GM12891 (cell line): ENCODE data around the gene PLK5.

Source experiments
- DNase-seq: peaks from one replicate; pipeline ENCODE4 v3.0.0; 2011; ENCODE audit warnings: low spot score; ENCODE audit not compliant: insufficient read length
- FAIRE-seq: peaks from 2 replicates; lab custom pipeline; 2011; peaks lifted over from hg19 to GRCh38; lab: Jason Lieb, UNC
- PAX5 ChIP-seq: IDR thresholded peaks from 2 replicates; pipeline ENCODE4 v1.6.1; 2011; ENCODE audit warnings: low read length, moderate library complexity, mild to moderate bottlenecking; ENCODE audit not compliant: insufficient read depth, severe bottlenecking
- POLR2A ChIP-seq: IDR thresholded peaks from 2 replicates; pipeline ENCODE4 v1.6.1; 2011; ENCODE audit warnings: low read depth, low read length, control low read depth
- POLR2AphosphoS5 ChIP-seq: IDR thresholded peaks from 2 replicates; pipeline ENCODE4 v1.6.1; 2011; ENCODE audit warnings: low read depth, low read length, control low read depth
- POU2F2 ChIP-seq: IDR thresholded peaks from 2 replicates; pipeline ENCODE4 v1.6.1; 2011; ENCODE audit warnings: low read depth, mild to moderate bottlenecking, control low read depth, low read length, moderate library complexity
- SPI1 ChIP-seq: IDR thresholded peaks from 2 replicates; pipeline ENCODE4 v1.6.1; 2011; ENCODE audit warnings: low read depth, low read length, control low read depth
- TAF1 ChIP-seq: IDR thresholded peaks from 2 replicates; pipeline ENCODE4 v1.6.1; 2011; ENCODE audit warnings: low read depth, low read length, control low read depth

PLK5 gene

GRCh38 chr19:1520203-1520780, 3.6 kb upstream of the PLK5 start:
- FAIRE-seq (no peak), DNase-seq (no peak)
- TF ChIP-seq POU2F2: no peak
- no peak for TF ChIP-seq PAX5
- TF ChIP-seq SPI1: no peak
- no peak for TF ChIP-seq POLR2A
- no peak for TF ChIP-seq POLR2AphosphoS5
- TF ChIP-seq TAF1: no peak

- DNase-seq (no peak), FAIRE-seq (no peak)
- TF ChIP-seq POLR2A (no peak), TAF1 (no peak), PAX5 (no peak), POU2F2 (no peak)
These were observed 2.2 kb upstream of the PLK5 start for GRCh38 chr19:1521636-1522035.

- DNase-seq (no peak), FAIRE-seq (no peak)
- TF ChIP-seq TAF1 (no peak), PAX5 (no peak), SPI1 (no peak), POU2F2 (no peak), POLR2AphosphoS5 (no peak), POLR2A (no peak)
These were observed 1.8 kb upstream of the PLK5 start for GRCh38 chr19:1522061-1522460.

GRCh38 chr19:1522838-1523237, 1.0 kb upstream of the PLK5 start:
- TF ChIP-seq TAF1 (no peak), PAX5 (no peak), POLR2A (no peak), SPI1 (no peak), POLR2AphosphoS5 (no peak), POU2F2 (no peak)
- FAIRE-seq (no peak), DNase-seq (no peak)

- FAIRE-seq (peak; percentile 64), DNase-seq (no peak)
- no peak for TF ChIP-seq SPI1
- TF ChIP-seq POU2F2: no peak
- TF ChIP-seq POLR2AphosphoS5: no peak
- no peak for TF ChIP-seq POLR2A
- TF ChIP-seq TAF1: no peak
- no peak for TF ChIP-seq PAX5
These were observed 552 bp downstream of the PLK5 start for GRCh38 chr19:1524287-1524971.

GRCh38 chr19:1524972-1525325, 1.1 kb downstream of the PLK5 start:
- FAIRE-seq: peak; percentile 31
- no peak for TF ChIP-seq PAX5
- no peak for TF ChIP-seq POLR2A
- no peak for TF ChIP-seq SPI1
- no peak for TF ChIP-seq POU2F2
- no peak for TF ChIP-seq POLR2AphosphoS5
- TF ChIP-seq TAF1: no peak

GRCh38 chr19:1525343-1525742, 1.5 kb downstream of the PLK5 start:
- DNase-seq: no peak
- FAIRE-seq: no peak
- TF ChIP-seq POLR2A (no peak), TAF1 (no peak), PAX5 (no peak), POU2F2 (no peak), POLR2AphosphoS5 (no peak), SPI1 (no peak)

More at GRCh38 chr19:1524972-1525325, 1.1 kb downstream of the PLK5 start:
- no peak for DNase-seq

- no peak for TF ChIP-seq TAF1
- TF ChIP-seq SPI1: no peak
- DNase-seq (no peak), FAIRE-seq (no peak)
These were observed 2.3 kb downstream of the PLK5 start for GRCh38 chr19:1526066-1526778.

GRCh38 chr19:1526979-1527649, 3.2 kb downstream of the PLK5 start:
- TF ChIP-seq POU2F2 (no peak), SPI1 (no peak), POLR2A (no peak), PAX5 (no peak), TAF1 (no peak), POLR2AphosphoS5 (no peak)
- FAIRE-seq (no peak), DNase-seq (no peak)
